Endothelial cell of umbilical vein (primary cell): Measurements from ENCODE around the gene ARL4C. TPM values are rescaled to one million over a fixed set of nuclear protein-coding genes. Genes with fewer than 3 reads are reported as not detected.

Experiments used
- BruUV-seq: library from RNA; stranded (reverse); fragments of 400-500 nt; replicated peaks from 2 replicates; lab custom pipeline; 2021; lab: Mats Ljungman, UMichigan
- CTCF ChIA-PET: fragments of 300-600, 350-600 bp; sonication (Branson Sonifier 250); formaldehyde crosslinking; loops from one replicate; lab custom pipeline; 2021; ENCODE audit warnings: antibody characterized with exemption, inconsistent platforms; lab: Charles Lee
- POLR2A ChIA-PET: fragments of 300-600, 350-600 bp; sonication (Branson Sonifier 250); formaldehyde crosslinking; loops from one replicate; lab custom pipeline; 2021; ENCODE audit warnings: antibody characterized with exemption, inconsistent platforms; lab: Charles Lee
- DNase-seq: peaks from one replicate; pipeline ENCODE4 v3.0.0-alpha.2; 2011; ENCODE audit warnings: low read depth, low spot score
- FAIRE-seq: peaks from 2 replicates; lab custom pipeline; 2011; peaks lifted over from hg19 to GRCh38; lab: Jason Lieb, UNC
- H2AFZ ChIP-seq: 2 replicates; pipeline ENCODE4 v1.6.0; 2012; ENCODE audit warnings: low read depth, low read length, control low read depth, inconsistent platforms
- H3K27ac ChIP-seq: 2 replicates; pipeline ENCODE4 v1.5.1; 2011; ENCODE audit warnings: low read depth, mild to moderate bottlenecking, control low read depth, low read length, moderate library complexity; ENCODE audit not compliant: insufficient read depth
- H3K27me3 ChIP-seq, 2 experiments: 2 replicates each; pipeline versions ENCODE4 v1.6.0 to v1.6.1; 2011; ENCODE audit warnings: low read length in 2 of 2, mixed read lengths in 1 of 2; ENCODE audit not compliant: control insufficient read depth in 2 of 2, insufficient read depth in 2 of 2
- H3K36me3 ChIP-seq, 2 experiments: 2 replicates in 1 of 2; 3 replicates in 1 of 2; pipeline ENCODE4 v1.5.1; 2011; ENCODE audit warnings: low read length in 2 of 2, mild to moderate bottlenecking in 1 of 2, moderate library complexity in 1 of 2; ENCODE audit not compliant: control insufficient read depth in 2 of 2, insufficient read depth in 2 of 2; ENCODE audit errors: extremely low read depth in 1 of 2
- H3K4me1 ChIP-seq: 3 replicates; pipeline ENCODE4 v1.5.1; 2011; ENCODE audit warnings: mild to moderate bottlenecking, low read length; ENCODE audit not compliant: control insufficient read depth, insufficient read depth; ENCODE audit errors: extremely low read depth
- H3K4me2 ChIP-seq: 2 replicates; pipeline ENCODE4 v1.6.1; 2011; ENCODE audit warnings: low read length, control low read depth, mixed read lengths; ENCODE audit not compliant: insufficient read depth
- H3K4me3 ChIP-seq, 3 experiments: fragments of 200-600 bp in 1 of 3; sonication (generic), shearing (Covaris generic) in 1 of 3; replicated peaks in 1 of 3; 2 replicates each; pipeline ENCODE4 v1.5.1; 2011 to 2016; ENCODE audit warnings: control low read depth in 3 of 3, low read length in 3 of 3, mild to moderate bottlenecking in 2 of 3, inconsistent platforms in 1 of 3, low read depth in 1 of 3, moderate library complexity in 1 of 3; ENCODE audit not compliant: insufficient read depth in 1 of 3
- H3K79me2 ChIP-seq: 2 replicates; pipeline ENCODE4 v1.6.0; 2012; ENCODE audit warnings: low read length, inconsistent platforms; ENCODE audit not compliant: control insufficient read depth, insufficient read depth
- H3K9ac ChIP-seq: replicated peaks from 2 replicates; pipeline ENCODE3; 2011; ENCODE audit warnings: low read length, control low read depth; ENCODE audit not compliant: insufficient read depth; ENCODE audit errors: extremely low read depth
- H3K9me1 ChIP-seq: replicated peaks from 3 replicates; pipeline ENCODE4 v1.6.0; 2011; ENCODE audit warnings: mild to moderate bottlenecking, low read length; ENCODE audit not compliant: control insufficient read depth, insufficient read depth; ENCODE audit errors: extremely low read depth
- H3K9me3 ChIP-seq: replicated peaks from 2 replicates; pipeline ENCODE4 v1.5.1; 2012; ENCODE audit warnings: low read length, inconsistent platforms; ENCODE audit not compliant: control insufficient read depth, insufficient read depth
- H4K20me1 ChIP-seq: replicated peaks from 2 replicates; pipeline ENCODE3; 2011; ENCODE audit warnings: mild to moderate bottlenecking, low read length; ENCODE audit not compliant: control insufficient read depth, insufficient read depth; ENCODE audit errors: extremely low read depth
- CTCF ChIP-seq, 2 donors: IDR thresholded peaks; 1 replicate in 1 of 2; 2 replicates in 1 of 2; pipeline ENCODE4 v1.5.1; 2011; ENCODE audit warnings: low read length in 2 of 2, mild to moderate bottlenecking in 2 of 2, moderate library complexity in 2 of 2, control low read depth in 1 of 2, inconsistent platforms in 1 of 2, low read depth in 1 of 2; ENCODE audit not compliant: insufficient read depth in 1 of 2; ENCODE audit errors: extremely low read depth in 1 of 2
- EZH2 ChIP-seq: IDR thresholded peaks from 2 replicates; pipeline ENCODE4 v1.6.1; 2012; ENCODE audit warnings: borderline replicate concordance, low read depth, mild to moderate bottlenecking, moderate library complexity, low read length, inconsistent platforms; ENCODE audit not compliant: severe bottlenecking
- FOS ChIP-seq: IDR thresholded peaks from 2 replicates; pipeline ENCODE4 v1.6.1; 2011; ENCODE audit warnings: mild to moderate bottlenecking, low read length, moderate library complexity, borderline replicate concordance; ENCODE audit not compliant: insufficient read depth
- GATA2 ChIP-seq: IDR thresholded peaks from 2 replicates; pipeline ENCODE4 v1.7.0; 2011; ENCODE audit warnings: low read depth, mild to moderate bottlenecking, moderate library complexity, mixed read lengths, low read length; ENCODE audit not compliant: insufficient read length, insufficient read depth
- JUN ChIP-seq: IDR thresholded peaks from 2 replicates; pipeline ENCODE4 v1.6.1; 2011; ENCODE audit warnings: borderline replicate concordance, low read depth; ENCODE audit not compliant: insufficient read length, insufficient read depth
- MAX ChIP-seq: IDR thresholded peaks from 2 replicates; pipeline ENCODE4 v1.6.1; 2011; ENCODE audit not compliant: insufficient read depth, insufficient read length
- MYC ChIP-seq: IDR thresholded peaks from one replicate; pipeline ENCODE4 v1.6.1; 2011; ENCODE audit warnings: mild to moderate bottlenecking, low read depth, low read length
- POLR2A ChIP-seq: IDR thresholded peaks from 2 replicates; pipeline ENCODE4 v1.6.1; 2012; ENCODE audit warnings: low read depth, mild to moderate bottlenecking, control low read depth, low read length
- POLR2AphosphoS5 ChIP-seq: IDR thresholded peaks from 2 replicates; pipeline ENCODE4 v1.6.1; 2012; ENCODE audit warnings: low read depth, mild to moderate bottlenecking, control low read depth, low read length, moderate library complexity; ENCODE audit not compliant: insufficient read depth
- dilution Hi-C: fragments of 300-500 bp; cut with MboI; formaldehyde crosslinking; loops from one replicate; pipeline ENCODE4 v1.15.0; 2019; ENCODE audit warnings: low sequenced_read_pairs; ENCODE audit not compliant: extremely low pct_ligation_motif_present
- intact Hi-C: fragments of 100-400 bp; cut with micrococcal nuclease; formaldehyde crosslinking; loops from one replicate; pipeline ENCODE4 v1.10.0; 2022
- polyA plus RNA-seq, 4 experiments: library from polyadenylated mRNA; depleted of rRNA in 3 of 4; stranded (reverse) in 3 of 4; unstranded in 1 of 4; fragments of >200 nt; gene quantifications; 2 replicates each; pipeline versions ENCODE4 v1.2.1 to v1.2.3, GENCODE V29; 2011 to 2012; ENCODE audit warnings: missing spikeins in 1 of 4
- total RNA-seq: library from RNA; stranded (reverse); gene quantifications from 2 replicates; pipeline ENCODE4 v1.2.3, GENCODE V29; 2021

Gene ARL4C
- total and polyA plus RNA-seq, 2 donors (not counting 3 experiments of a cell fraction or from before 2014, with no cell fraction given), result 5.5 to 10.5 TPM

DNA sequence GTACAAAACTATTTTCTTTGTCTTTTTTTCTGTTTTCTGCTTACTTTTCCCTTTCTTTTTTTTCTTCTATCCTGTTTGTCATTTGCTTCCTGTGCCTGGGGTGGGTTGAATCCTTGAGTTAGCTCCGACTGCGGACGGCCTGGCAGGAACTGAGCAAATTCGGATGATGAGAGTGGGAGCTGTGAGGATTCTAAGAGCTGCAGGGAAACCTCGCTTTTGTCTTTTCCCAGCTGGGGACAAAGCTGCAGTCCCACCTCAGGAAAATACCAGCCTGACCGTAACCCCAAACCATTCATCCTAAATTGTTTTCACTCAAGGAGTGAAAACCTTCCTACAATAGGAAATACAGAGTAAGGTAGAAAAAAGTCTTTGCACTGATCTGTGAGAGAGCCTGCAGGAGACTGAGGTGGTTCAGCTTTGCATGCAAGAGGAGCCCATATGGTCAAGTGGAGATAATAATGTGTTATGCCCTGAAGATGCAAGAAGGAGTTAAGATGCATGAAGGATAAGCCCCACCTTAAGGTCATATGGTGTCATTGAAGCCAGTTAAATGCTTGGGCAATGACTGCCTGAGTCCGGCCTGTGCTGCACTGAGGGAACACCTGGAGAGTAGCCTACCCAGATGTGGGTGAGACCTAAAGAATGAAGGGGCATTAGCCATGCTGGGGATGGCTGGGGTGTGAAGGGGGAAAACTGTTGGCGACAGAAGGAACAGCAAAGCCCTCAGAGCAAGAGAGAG is 31.7 kb upstream of the ARL4C start:
- Histone ChIP-seq H4K20me1 (no peaks in the 10 kb centered on the region), H3K79me2 (no peaks in the 10 kb centered on the region), H3K4me3 (no peak overlapping the region), H3K9ac (no peak overlapping the region), H3K27ac (no peak overlapping the region), H3K36me3 (no peaks in the 10 kb centered on the region), H3K4me1 (no peaks in the 10 kb centered on the region), H3K27me3 (no peaks in the 10 kb centered on the region), H3K9me1 (no peaks in the 10 kb centered on the region), H2AFZ (no peak overlapping the region), H3K4me2 (no peak overlapping the region), H3K9me3 (no peaks in the 10 kb centered on the region)
- ChIA-PET POLR2A (no interaction called here), CTCF (interaction anchor here (0.8 to 1.0 kb wide), 3 partner anchors 17 to 588 kb away, joined by 3 read pairs; no protein-coding TSS in a partner anchor)
- intact Hi-C loops, result no loop called here
- no TSS peak for BruUV-seq
- no peak for FAIRE-seq
- DNase-seq, result no peak
- TF ChIP-seq MAX, result no peak
- no peak for TF ChIP-seq EZH2
- TF ChIP-seq FOS, result no peak
- no peak for TF ChIP-seq GATA2
- TF ChIP-seq JUN, result no peak
- no peak for TF ChIP-seq POLR2A
- TF ChIP-seq POLR2AphosphoS5, result no peak
- no peak for TF ChIP-seq CTCF (IDR thresholded peaks at IDR 0.05; ENCODE audit: extremely low read depth in 1 of 2, insufficient read depth in 1 of 2, low read depth in 1 of 2, low read length in 2 of 2)
- TF ChIP-seq MYC, result no peak
- dilution Hi-C loops, result no loop called here
